ENCODE data around the gene SUMF1.

The SUMF1 gene

GRCh38 chr3:4419386-4419785, 47.7 kb downstream of the SUMF1 start:
- DNase-seq (ENCODE audit: low read depth) = no peak
- H3K4me3 ChIP-seq (ENCODE audit: control insufficient read depth, low read depth, low read length) = no peak overlapping the region
- no peak for TF ChIP-seq CTCF (IDR thresholded peaks at IDR 0.05; ENCODE audit: control insufficient read depth, insufficient read depth, low read depth, low read length, missing control alignments)

GRCh38 chr3:4418156-4418555, 48.9 kb downstream of the SUMF1 start:
- TF ChIP-seq CTCF (IDR thresholded peaks at IDR 0.05; ENCODE audit: control insufficient read depth, insufficient read depth, low read depth, low read length, missing control alignments) = no peak
- no peak overlapping the region for H3K4me3 ChIP-seq (ENCODE audit: control insufficient read depth, low read depth, low read length)
- no peak for DNase-seq (ENCODE audit: low read depth)

GRCh38 chr3:4417449-4417848, 49.6 kb downstream of the SUMF1 start:
- no peak for DNase-seq (ENCODE audit: low read depth)
- no peak overlapping the region for H3K4me3 ChIP-seq (ENCODE audit: control insufficient read depth, low read depth, low read length)
- TF ChIP-seq CTCF (IDR thresholded peaks at IDR 0.05; ENCODE audit: control insufficient read depth, insufficient read depth, low read depth, low read length, missing control alignments) = no peak

GRCh38 chr3:4416961-4417360, 50.1 kb downstream of the SUMF1 start:
- peak; percentile 73 for DNase-seq (ENCODE audit: low read depth)
- no peak overlapping the region for H3K4me3 ChIP-seq (ENCODE audit: control insufficient read depth, low read depth, low read length)
- no peak for TF ChIP-seq CTCF (IDR thresholded peaks at IDR 0.05; ENCODE audit: control insufficient read depth, insufficient read depth, low read depth, low read length, missing control alignments)

- TF ChIP-seq CTCF (IDR thresholded peaks at IDR 0.05; ENCODE audit: control insufficient read depth, insufficient read depth, low read depth, low read length, missing control alignments) = no peak
- no peak overlapping the region for H3K4me3 ChIP-seq (ENCODE audit: control insufficient read depth, low read depth, low read length)
- no peak for DNase-seq (ENCODE audit: low read depth)
Measured at GRCh38 chr3:4416427-4416945, 50.6 kb downstream of the SUMF1 start.

- H3K4me3 ChIP-seq (ENCODE audit: control insufficient read depth, low read depth, low read length) = no peak overlapping the region
- no peak for DNase-seq (ENCODE audit: low read depth)
- TF ChIP-seq CTCF (IDR thresholded peaks at IDR 0.05; ENCODE audit: control insufficient read depth, insufficient read depth, low read depth, low read length, missing control alignments) = no peak
Measured at GRCh38 chr3:4413467-4413866, 53.6 kb downstream of the SUMF1 start.

- no peak for DNase-seq (ENCODE audit: low read depth)
- no peak overlapping the region for H3K4me3 ChIP-seq (ENCODE audit: control insufficient read depth, low read depth, low read length)
- TF ChIP-seq CTCF (IDR thresholded peaks at IDR 0.05; ENCODE audit: control insufficient read depth, insufficient read depth, low read depth, low read length, missing control alignments) = no peak
Measured at GRCh38 chr3:4411833-4412232, 55.2 kb downstream of the SUMF1 start.
